GM19395 (cell line): ENCODE results near the gene EXD3.

Experiments
- ATAC-seq: cut with Tn5 transposase; IDR thresholded peaks from one replicate; pipeline ENCODE4 v1.9.1; 2021; ENCODE audit warnings: mild to moderate bottlenecking, moderate library complexity; ENCODE audit not compliant: unreplicated experiment

EXD3 gene

DNA sequence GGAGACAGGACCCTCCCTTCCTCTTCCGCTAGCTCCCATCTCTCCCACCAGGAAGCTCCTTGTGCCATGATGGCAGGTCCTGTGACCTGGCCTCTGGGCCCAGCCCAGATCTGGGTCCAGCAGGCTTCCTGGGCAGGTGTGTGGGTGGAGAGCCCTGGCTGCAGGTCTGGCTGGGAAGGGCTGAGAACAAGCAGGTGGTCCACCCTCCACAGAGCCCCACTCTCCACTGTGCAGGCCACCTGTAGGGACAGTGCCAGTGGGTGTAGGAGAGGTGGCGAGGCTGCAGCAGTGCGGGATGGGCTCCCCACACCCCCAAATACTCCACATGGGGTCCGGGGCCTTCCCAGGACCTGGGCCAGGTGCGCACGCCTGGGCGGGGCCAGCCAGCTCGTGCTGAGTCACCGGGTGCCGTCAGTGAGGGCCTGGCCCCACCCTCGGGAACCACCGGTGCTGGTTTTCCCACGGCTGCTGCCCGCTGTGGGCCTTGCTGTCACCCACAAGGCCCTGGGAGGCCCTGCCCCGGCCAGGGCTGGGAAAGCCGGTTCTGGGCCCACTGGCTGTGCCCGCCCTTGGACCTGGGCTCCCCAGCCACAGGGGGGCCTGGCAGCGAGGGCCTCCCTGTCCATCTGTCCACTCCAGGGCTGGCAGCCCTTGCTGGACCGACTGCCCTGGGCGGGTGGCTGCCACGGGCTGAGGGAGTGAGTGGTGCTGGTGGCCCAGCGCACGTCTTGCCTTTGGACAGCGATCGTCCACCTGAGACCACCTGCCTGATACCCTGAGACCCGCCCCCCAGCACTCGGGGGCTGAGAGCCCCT is 111.6 kb downstream of the EXD3 start:
- no peak for ATAC-seq

- no peak for ATAC-seq
Measured at GRCh38 chr9:137310189-137311052, 112.5 kb downstream of the EXD3 start.

DNA sequence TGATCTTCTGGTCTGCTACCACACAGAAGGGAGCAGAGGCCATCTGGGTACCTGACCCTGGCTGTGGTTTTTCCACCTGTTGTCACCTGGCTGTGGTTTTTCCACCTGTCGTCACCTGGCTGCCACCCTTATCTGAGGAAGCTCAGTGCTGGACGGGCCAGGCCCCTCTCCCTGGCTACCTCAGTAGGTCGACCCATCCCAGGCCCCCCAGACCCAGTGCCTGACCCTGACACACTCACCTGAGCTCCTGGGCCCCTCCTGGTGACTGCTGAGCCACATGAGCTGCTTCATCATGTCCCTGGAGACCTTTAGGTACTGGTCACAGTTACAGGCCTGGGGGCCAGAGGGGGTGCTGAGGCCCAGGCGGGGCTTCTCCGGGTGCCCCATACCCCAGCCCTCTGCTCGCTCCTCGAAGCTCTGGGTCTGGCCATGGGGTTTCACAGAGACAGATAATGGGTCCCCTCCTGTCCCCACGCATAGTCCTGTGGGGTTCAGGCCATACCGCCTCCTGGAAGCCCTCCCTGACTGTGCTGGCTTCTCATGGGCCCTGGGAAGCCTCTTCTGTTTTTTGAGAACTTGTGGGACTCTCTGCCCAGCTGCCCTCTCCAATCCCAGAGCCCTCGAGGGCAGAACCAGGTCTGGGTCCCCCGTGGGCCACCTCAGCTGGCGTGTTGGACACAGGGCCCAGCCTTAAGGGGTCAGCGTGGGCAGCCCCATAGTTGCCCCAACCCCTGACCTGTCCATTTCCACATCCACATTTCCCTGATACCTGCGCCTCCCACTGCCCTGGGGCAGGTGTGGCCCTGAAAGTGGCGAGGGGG is 113.4 kb downstream of the EXD3 start:
- ATAC-seq = no peak

GRCh38 chr9:137308057-137308619 is 114.8 kb downstream of the EXD3 start:
- ATAC-seq = no peak

GRCh38 chr9:137307255-137308056 is 115.5 kb downstream of the EXD3 start:
- ATAC-seq = no peak

GRCh38 chr9:137306850-137307254 is 116.1 kb downstream of the EXD3 start:
- ATAC-seq = no peak

- ATAC-seq = no peak
Measured at GRCh38 chr9:137306066-137306849, 116.7 kb downstream of the EXD3 start.

DNA sequence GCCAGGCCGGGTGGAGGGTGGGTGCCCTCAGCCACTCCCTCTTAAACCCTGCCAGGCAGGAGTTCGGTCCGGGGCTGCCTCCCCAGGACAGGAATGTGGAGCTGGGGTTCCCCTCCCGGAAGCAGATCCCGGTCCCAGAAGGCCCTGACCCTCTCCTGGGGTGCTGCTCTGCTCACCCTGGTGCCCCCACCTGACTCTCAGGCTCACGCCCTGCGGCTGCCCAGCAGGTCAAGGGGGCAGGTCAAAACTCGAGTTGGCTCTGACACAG is 117.2 kb downstream of the EXD3 start:
- ATAC-seq = no peak

GRCh38 chr9:137305060-137305797 is 117.7 kb downstream of the EXD3 start:
- ATAC-seq = no peak

DNA sequence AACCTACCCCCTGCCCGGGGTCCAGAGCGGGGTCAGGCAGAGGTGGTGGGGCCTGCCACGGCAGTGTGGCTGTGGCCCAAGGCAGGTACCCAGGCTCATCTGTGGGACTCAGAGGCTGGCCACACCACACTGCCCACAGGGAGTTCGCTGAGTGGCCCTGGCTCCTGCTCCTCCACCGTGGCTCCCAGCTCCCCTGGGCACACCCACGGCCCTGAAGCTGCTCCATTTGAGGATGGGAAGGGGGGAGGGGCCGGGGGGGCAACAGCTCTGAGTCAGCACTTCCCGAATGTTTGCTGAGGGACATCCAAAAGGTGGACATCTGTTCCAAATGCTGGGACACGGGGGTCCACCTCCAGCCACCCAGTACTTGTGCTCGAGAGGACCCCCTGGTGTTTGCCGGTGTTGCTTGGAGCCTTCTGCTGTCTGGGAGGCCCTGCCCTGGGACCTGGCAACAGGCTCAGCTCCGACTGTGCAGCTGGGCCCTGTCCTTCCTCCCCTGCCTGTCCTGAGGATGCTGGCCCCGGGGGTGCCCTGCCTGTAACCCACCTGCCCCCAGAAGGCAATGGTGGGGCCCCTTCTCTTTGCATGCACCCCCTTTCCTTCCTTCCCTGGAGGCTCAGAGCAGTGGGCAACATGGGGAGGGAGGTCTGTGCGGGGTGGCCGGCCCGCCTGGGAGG is 118.4 kb downstream of the EXD3 start:
- no peak for ATAC-seq

- ATAC-seq = no peak
Measured at GRCh38 chr9:137303893-137304382, 119.0 kb downstream of the EXD3 start.

- no peak for ATAC-seq
Measured at GRCh38 chr9:137303151-137303892, 119.6 kb downstream of the EXD3 start.

GRCh38 chr9:137302449-137303150 is 120.4 kb downstream of the EXD3 start:
- peak; percentile 46 for ATAC-seq

DNA sequence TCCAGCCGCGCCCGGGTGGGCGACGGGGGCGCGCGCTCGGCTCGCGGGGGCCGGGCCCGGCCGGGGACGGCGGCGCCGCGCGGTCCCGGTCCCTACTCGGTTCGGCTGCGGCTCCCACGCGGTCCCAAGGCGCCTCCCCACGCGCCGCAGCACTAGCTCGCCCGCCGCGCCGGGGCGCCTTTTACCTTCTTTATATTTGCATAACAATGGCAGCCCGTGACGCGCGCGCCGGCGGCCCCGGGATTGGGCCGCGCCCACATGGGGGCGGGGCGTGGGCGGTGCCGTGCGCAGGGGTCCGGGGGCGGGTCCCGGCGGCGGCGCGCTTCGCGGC is 120.9 kb downstream of the EXD3 start, which contains the start of gene NRARP:
NRARP (minus strand) TSS at position 154 of the 331 bp plus-strand sequence. CDS start 343 bp downstream, outside the sequence.
- peak; percentile 71 for ATAC-seq

GRCh38 chr9:137301081-137301947 is 121.6 kb downstream of the EXD3 start:
- ATAC-seq = peak; percentile 8
